ENCODE results near the gene TANC1. TPM values are rescaled to one million over a fixed set of nuclear protein-coding genes. Genes with fewer than 3 reads are reported as not detected.

TANC1 gene
- total RNA-seq, 4 donors from 2014 or later, result 27.1 to 57.4 (median 55.1) TPM

- DNase-seq, result no peak
- TF ChIP-seq POLR2A (IDR thresholded peaks at IDR 0.05) (no peak), CTCF (IDR thresholded peaks at IDR 0.05) (no peak)
- Histone ChIP-seq H3K9me3 (no peaks in the 10 kb centered on the region), H3K27ac (no peak overlapping the region), H3K27me3 (no peaks in the 10 kb centered on the region), H3K36me3 (no peaks in the 10 kb centered on the region), H3K4me1 (peaks cover 0 to 37% (median 11%) of the 10 kb centered on the region in 4 donors), H3K4me3 (no peak overlapping the region)
These were observed 158.1 kb downstream of the TANC1 start for GRCh38 chr2:159126432-159127022.

GRCh38 chr2:159128191-159128590, 159.8 kb downstream of the TANC1 start:
- Histone ChIP-seq H3K4me3 (no peak overlapping the region), H3K4me1 (peaks cover 0 to 50% (median 11%) of the 10 kb centered on the region in 4 donors), H3K9me3 (no peaks in the 10 kb centered on the region), H3K27me3 (no peaks in the 10 kb centered on the region), H3K36me3 (no peaks in the 10 kb centered on the region), H3K27ac (no peak overlapping the region)
- DNase-seq, result no peak
- TF ChIP-seq CTCF (IDR thresholded peaks at IDR 0.05) (no peak), POLR2A (IDR thresholded peaks at IDR 0.05) (no peak)

GRCh38 chr2:159129269-159129668, 160.8 kb downstream of the TANC1 start:
- no peak overlapping the region for H3K27ac ChIP-seq

GRCh38 chr2:159129824-159130223, 161.4 kb downstream of the TANC1 start:
- Histone ChIP-seq H3K27ac (no peak overlapping the region), H3K9me3 (no peaks in the 10 kb centered on the region), H3K4me3 (no peak overlapping the region), H3K4me1 (peaks cover 0 to 34% (median 0%) of the 10 kb centered on the region in 4 donors), H3K27me3 (no peaks in the 10 kb centered on the region), H3K36me3 (no peaks in the 10 kb centered on the region)
- DNase-seq, result no peak
- TF ChIP-seq CTCF (IDR thresholded peaks at IDR 0.05), result no peak
- TF ChIP-seq POLR2A (IDR thresholded peaks at IDR 0.05), result no peak

More at GRCh38 chr2:159129269-159129668, 160.8 kb downstream of the TANC1 start:
- Histone ChIP-seq H3K4me1 (peaks cover 0 to 39% (median 3%) of the 10 kb centered on the region in 4 donors), H3K9me3 (no peaks in the 10 kb centered on the region), H3K36me3 (no peaks in the 10 kb centered on the region), H3K4me3 (no peak overlapping the region), H3K27me3 (no peaks in the 10 kb centered on the region)
- TF ChIP-seq POLR2A (IDR thresholded peaks at IDR 0.05), result no peak
- TF ChIP-seq CTCF (IDR thresholded peaks at IDR 0.05), result no peak
- DNase-seq, result no peak

GRCh38 chr2:159130302-159130701, 161.9 kb downstream of the TANC1 start:
- TF ChIP-seq CTCF (IDR thresholded peaks at IDR 0.05) (no peak), POLR2A (IDR thresholded peaks at IDR 0.05) (no peak)
- Histone ChIP-seq H3K36me3 (no peaks in the 10 kb centered on the region), H3K9me3 (no peaks in the 10 kb centered on the region), H3K4me3 (no peak overlapping the region), H3K4me1 (peaks cover 0 to 29% (median 0%) of the 10 kb centered on the region in 4 donors), H3K27ac (no peak overlapping the region), H3K27me3 (no peaks in the 10 kb centered on the region)
- no peak for DNase-seq
